SK-N-SH (cell line): Measurements from ENCODE around the gene TRIM42. TPM values are rescaled to one million over a fixed set of nuclear protein-coding genes. Genes with fewer than 3 reads are reported as not detected.

Source experiments
- CTCF ChIA-PET: fragments of 300-600, 350-600 bp; formaldehyde crosslinking; extraction: SDS; loops from one replicate; lab custom pipeline; 2021; lab: Yijun Ruan, JAX
- POLR2A ChIA-PET: fragments of 350-600 bp; sonication (Branson Sonifier 250); formaldehyde crosslinking; extraction: SDS; loops from one replicate; lab custom pipeline; 2020; ENCODE audit warnings: antibody characterized with exemption, inconsistent platforms; lab: Yijun Ruan, JAX
- DNase-seq: peaks from one replicate; pipeline ENCODE4 v3.0.0; 2012
- H2AFZ ChIP-seq: fragments of 200-600 bp; sonication (generic); 2 replicates; pipeline ENCODE4 v1.8.1; 2016; ENCODE audit warnings: antibody characterized with exemption, mild to moderate bottlenecking, low read depth
- H3F3A ChIP-seq: fragments of 200-600 bp; sonication (generic); replicated peaks from 2 replicates; pipeline ENCODE3; 2016; ENCODE audit warnings: antibody characterized with exemption, mild to moderate bottlenecking; ENCODE audit not compliant: insufficient read depth
- H3K27ac ChIP-seq, 2 experiments: fragments of 200-500 bp in 1 of 2; fragments of 200-600 bp in 1 of 2; sonication (Bioruptor generic) in 1 of 2; sonication (generic), shearing (Covaris generic) in 1 of 2; 2 replicates each; pipeline versions ENCODE4 v1.5.1 to v1.6.1; 2014 to 2016; ENCODE audit warnings: low read depth in 2 of 2, inconsistent platforms in 1 of 2, low read length in 1 of 2, mild to moderate bottlenecking in 1 of 2, mixed read lengths in 1 of 2
- H3K27me3 ChIP-seq: fragments of 200-600 bp; sonication (generic), shearing (Covaris generic); 2 replicates; pipeline ENCODE4 v1.6.1; 2016; ENCODE audit warnings: mixed run types; ENCODE audit not compliant: insufficient read depth
- H3K36me3 ChIP-seq, 2 experiments: fragments of 200-500 bp in 1 of 2; fragments of 200-600 bp in 1 of 2; sonication (Bioruptor generic) in 1 of 2; sonication (generic) in 1 of 2; replicated peaks in 1 of 2; 2 replicates each; pipeline versions ENCODE3 to v1.5.1; 2014 to 2016; ENCODE audit warnings: low read length in 1 of 2, mild to moderate bottlenecking in 1 of 2; ENCODE audit not compliant: insufficient read depth in 2 of 2, control insufficient read depth in 1 of 2
- H3K4me1 ChIP-seq, 2 experiments: fragments of 200-500 bp in 1 of 2; fragments of 200-600 bp in 1 of 2; sonication (Bioruptor generic) in 1 of 2; sonication (generic), shearing (Covaris generic) in 1 of 2; 2 replicates each; pipeline versions ENCODE4 v1.5.1 to v1.6.1; 2014 to 2016; ENCODE audit warnings: low read depth in 1 of 2, low read length in 1 of 2, mixed run types in 1 of 2; ENCODE audit not compliant: insufficient read depth in 2 of 2, control insufficient read depth in 1 of 2
- H3K4me2 ChIP-seq: fragments of 200-600 bp; sonication (generic), shearing (Covaris generic); 2 replicates; pipeline ENCODE4 v1.6.1; 2017; ENCODE audit warnings: mixed run types
- H3K4me3 ChIP-seq, 2 experiments: fragments of 200-500 bp in 1 of 2; fragments of 200-600 bp in 1 of 2; sonication (Bioruptor generic) in 1 of 2; sonication (generic), shearing (Covaris generic) in 1 of 2; 2 replicates each; pipeline versions ENCODE4 v1.5.1 to v1.8.1; 2014 to 2016; ENCODE audit warnings: low read depth in 2 of 2, inconsistent platforms in 1 of 2, low read length in 1 of 2, mild to moderate bottlenecking in 1 of 2, mixed read lengths in 1 of 2, moderate library complexity in 1 of 2
- H3K79me2 ChIP-seq: fragments of 200-600 bp; sonication (generic); 2 replicates; pipeline ENCODE4 v1.8.1; 2017; ENCODE audit warnings: mild to moderate bottlenecking; ENCODE audit not compliant: insufficient read depth
- H3K9ac ChIP-seq: fragments of 200-600 bp; sonication (generic); 2 replicates; pipeline ENCODE4 v1.6.1; 2017; ENCODE audit warnings: mixed run types
- H3K9me2 ChIP-seq: fragments of 200-600 bp; sonication (generic); 2 replicates; pipeline ENCODE4 v1.6.1; 2017; ENCODE audit warnings: mixed run types
- H3K9me3 ChIP-seq: fragments of 200-600 bp; sonication (generic); 2 replicates; pipeline ENCODE4 v1.6.1; 2017; ENCODE audit warnings: mixed run types, mild to moderate bottlenecking, moderate library complexity
- H4K20me1 ChIP-seq: fragments of 200-600 bp; sonication (generic); 2 replicates; pipeline ENCODE4 v1.6.1; 2017; ENCODE audit warnings: mild to moderate bottlenecking, mixed run types; ENCODE audit not compliant: insufficient read depth
- CHD2 ChIP-seq: fragments of 150-350 bp; IDR thresholded peaks from 2 replicates; pipeline ENCODE4 v1.6.1; 2018; ENCODE audit warnings: low read length; ENCODE audit not compliant: partially characterized antibody
- CTCF ChIP-seq: fragments of 200-600 bp; sonication (generic); IDR thresholded peaks from 2 replicates; pipeline ENCODE4 v1.6.1; 2017; ENCODE audit warnings: antibody characterized with exemption, mild to moderate bottlenecking, moderate library complexity
- FOXJ3 ChIP-seq: sonication (generic); formaldehyde crosslinking; IDR thresholded peaks from 2 replicates; pipeline ENCODE4 v1.5.1; 2020; ENCODE audit warnings: mild to moderate bottlenecking, missing genetic modification reagents
- GABPA ChIP-seq: IDR thresholded peaks from 2 replicates; pipeline ENCODE4 v1.4.0; 2012; ENCODE audit warnings: low read depth, mild to moderate bottlenecking
- GATA2 ChIP-seq: sonication (generic); formaldehyde crosslinking; IDR thresholded peaks from 2 replicates; pipeline ENCODE4 v1.5.0; 2020; ENCODE audit warnings: mild to moderate bottlenecking, missing genetic modification reagents
- JUND ChIP-seq: IDR thresholded peaks from 2 replicates; pipeline ENCODE4 v1.4.0; 2012
- MAX ChIP-seq: IDR thresholded peaks from 2 replicates; pipeline ENCODE4 v1.4.0; 2012; ENCODE audit warnings: low read depth
- PBX3 ChIP-seq: IDR thresholded peaks from 2 replicates; pipeline ENCODE4; 2012
- POLR2AphosphoS5 ChIP-seq: IDR thresholded peaks from 2 replicates; pipeline ENCODE4 v1.6.1; 2012; ENCODE audit warnings: low read depth, low read length
- RCOR1 ChIP-seq: fragments of 150-350 bp; IDR thresholded peaks from 2 replicates; pipeline ENCODE4 v1.6.1; 2017; ENCODE audit warnings: antibody characterized with exemption, low read length
- REST ChIP-seq: IDR thresholded peaks from 2 replicates; pipeline ENCODE4 v1.6.1; 2012; ENCODE audit warnings: mild to moderate bottlenecking, low read depth, low read length, moderate library complexity
- RFX5 ChIP-seq: IDR thresholded peaks from 2 replicates; pipeline ENCODE4 v1.6.1; 2012; ENCODE audit warnings: mild to moderate bottlenecking, improper control_type of control experiment, low read length
- SIN3A ChIP-seq: IDR thresholded peaks from 2 replicates; pipeline ENCODE4 v1.6.1; 2012; ENCODE audit warnings: low read depth, mild to moderate bottlenecking, low read length, moderate library complexity, borderline replicate concordance
- TAF1 ChIP-seq: IDR thresholded peaks from 2 replicates; pipeline ENCODE4 v1.6.1; 2012; ENCODE audit warnings: low read depth, mild to moderate bottlenecking, low read length, moderate library complexity, borderline replicate concordance
- TCF12 ChIP-seq: IDR thresholded peaks from 2 replicates; pipeline ENCODE4 v1.4.0; 2012
- YY1 ChIP-seq: IDR thresholded peaks from 2 replicates; pipeline ENCODE4 v1.4.0; 2012; ENCODE audit warnings: low read depth, mild to moderate bottlenecking
- WGBS: methylation state at CpG from one replicate; pipeline ENCODE4 v1.1.6; 2017; ENCODE audit warnings: low lambda C conversion rate; 5-methylcytosine and 5-hydroxymethylcytosine counted together
- polyA plus RNA-seq, 3 experiments: library from polyadenylated mRNA; depleted of rRNA; stranded (reverse); fragments of >200 nt; gene quantifications; 2 replicates each; pipeline ENCODE4 v1.2.3, GENCODE V29; 2012
- TF ChIP-seq, protein P1 (sequence below): fragments of 150-350 bp; IDR thresholded peaks from 2 replicates; pipeline ENCODE4 v1.6.1; 2016; ENCODE audit warnings: mild to moderate bottlenecking, low read depth, low read length
- TF ChIP-seq, protein P2 (sequence below): IDR thresholded peaks from 2 replicates; pipeline ENCODE4 v1.4.0; 2012; ENCODE audit warnings: low read depth, borderline replicate concordance

TRIM42 gene
- not detected in 2 replicates for polyA plus RNA-seq (2012; rRNA removed)
- polyA plus RNA-seq (2012; cell fraction: cytosol; rRNA removed): not detected in 2 replicates
- not detected in 2 replicates for polyA plus RNA-seq (2012; cell fraction: nucleus; rRNA removed)

DNA sequence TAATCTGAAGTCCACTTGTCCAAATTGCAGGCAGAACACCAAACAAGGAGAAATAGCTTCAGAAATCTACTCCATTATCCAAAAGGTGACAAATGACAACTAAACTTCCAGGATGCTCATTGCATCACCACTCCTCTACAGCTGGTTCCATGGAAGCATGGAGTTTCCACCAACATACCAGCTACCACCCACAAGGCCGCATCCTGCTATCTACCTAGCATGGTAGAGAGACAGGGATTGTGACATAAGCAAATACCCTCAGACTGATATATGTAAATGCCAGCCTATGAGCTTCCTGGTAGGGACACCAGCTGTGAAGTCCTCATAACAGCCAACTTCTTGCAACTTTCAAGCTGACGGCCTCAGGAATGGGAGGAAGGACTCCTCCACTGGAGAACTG is at the start of gene TRIM42:
TRIM42 (plus strand) TSS at position 301 of the 400 bp plus-strand sequence. CDS start 166 bp downstream, outside the sequence.
- Histone ChIP-seq H3K4me2 (no peak within 1 kb of the TSS), H3K4me1 (no peaks in the 10 kb centered on the region), H3K9ac (no peak within 1 kb of the TSS), H3K27ac (no peak within 1 kb of the TSS), H3K27me3 (no peaks in the 10 kb centered on the region), H3F3A (no peaks in the 10 kb centered on the region), H3K9me3 (0 out of 2 replicates have a peak, but pooled peaks cover 3% of the 10 kb centered on the region), H2AFZ (no peak within 1 kb of the TSS), H3K9me2 (0 out of 2 replicates have a peak, but pooled peaks cover 5% of the 10 kb centered on the region)
- DNase-seq: no peak
- WGBS: 19% methylated on average over 2 of the region's 2 CpGs
- POLR2A ChIA-PET: no interaction called here
- CTCF ChIA-PET: no interaction called here
- TF ChIP-seq CTCF (no peak), POLR2AphosphoS5 (no peak), RFX5 (no peak), SIN3A (no peak), RCOR1 (no peak), FOXJ3 (CRISPR knock-in tag) (no peak), REST (no peak), PBX3 (no peak), MAX (no peak), GATA2 (no peak), YY1 (no peak), JUND (no peak), TAF1 (no peak), GABPA (no peak), TCF12 (no peak), CHD2 (no peak)
- TF ChIP-seq, protein P1, sequence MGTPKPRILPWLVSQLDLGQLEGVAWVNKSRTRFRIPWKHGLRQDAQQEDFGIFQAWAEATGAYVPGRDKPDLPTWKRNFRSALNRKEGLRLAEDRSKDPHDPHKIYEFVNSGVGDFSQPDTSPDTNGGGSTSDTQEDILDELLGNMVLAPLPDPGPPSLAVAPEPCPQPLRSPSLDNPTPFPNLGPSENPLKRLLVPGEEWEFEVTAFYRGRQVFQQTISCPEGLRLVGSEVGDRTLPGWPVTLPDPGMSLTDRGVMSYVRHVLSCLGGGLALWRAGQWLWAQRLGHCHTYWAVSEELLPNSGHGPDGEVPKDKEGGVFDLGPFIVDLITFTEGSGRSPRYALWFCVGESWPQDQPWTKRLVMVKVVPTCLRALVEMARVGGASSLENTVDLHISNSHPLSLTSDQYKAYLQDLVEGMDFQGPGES: no peak
- TF ChIP-seq, protein P2, sequence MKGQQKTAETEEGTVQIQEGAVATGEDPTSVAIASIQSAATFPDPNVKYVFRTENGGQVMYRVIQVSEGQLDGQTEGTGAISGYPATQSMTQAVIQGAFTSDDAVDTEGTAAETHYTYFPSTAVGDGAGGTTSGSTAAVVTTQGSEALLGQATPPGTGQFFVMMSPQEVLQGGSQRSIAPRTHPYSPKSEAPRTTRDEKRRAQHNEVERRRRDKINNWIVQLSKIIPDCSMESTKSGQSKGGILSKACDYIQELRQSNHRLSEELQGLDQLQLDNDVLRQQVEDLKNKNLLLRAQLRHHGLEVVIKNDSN: no peak
- TF ChIP-seq, all 33 proteins: peak for 0
- H3K36me3 ChIP-seq: no peaks in the 10 kb centered on the region
- H3K79me2 ChIP-seq: no peaks in the 10 kb centered on the region
- no peak within 1 kb of the TSS for H3K4me3 ChIP-seq
- H4K20me1 ChIP-seq: no peaks in the 10 kb centered on the region
